ENCODE measurements around the gene GPHA2.

Gene GPHA2

DNA sequence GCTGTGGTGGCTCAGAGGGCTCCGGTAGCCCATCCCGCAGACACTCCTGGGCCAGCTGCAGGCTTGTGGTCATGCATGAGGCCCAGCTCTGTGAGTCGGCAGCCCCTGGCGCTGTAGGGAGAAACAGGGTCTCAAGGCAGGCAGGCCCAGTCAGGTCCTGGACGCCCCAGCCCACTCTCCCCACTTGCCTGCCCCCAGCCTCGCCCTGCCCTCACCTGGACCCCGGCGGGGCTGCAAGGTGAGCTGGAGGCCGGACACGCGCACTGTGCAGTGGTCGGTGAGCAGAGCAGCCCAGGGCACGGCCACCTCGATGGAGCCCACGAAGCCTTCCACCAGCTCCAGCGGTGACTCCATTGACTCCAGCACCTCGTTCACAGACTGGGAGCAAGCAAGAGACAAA lies 21.6 kb downstream of the GPHA2 start:
- Histone ChIP-seq H3K4me3 (ENCODE audit: low read depth in 1 of 5, low read length in 5 of 5) (no peak overlapping the region), H3K27ac (ENCODE audit: low read depth, low read length) (no peak overlapping the region), H3K36me3 (ENCODE audit: control insufficient read depth in 5 of 5, insufficient read depth in 5 of 5, low read length in 5 of 5) (peaks cover 0 to 54% (median 51%) of the 10 kb centered on the region in 5 donors), H3K27me3 (ENCODE audit: control insufficient read depth in 5 of 5, insufficient read depth in 4 of 5, low read length in 5 of 5) (no peaks in the 10 kb centered on the region), H3K9ac (ENCODE audit: low read length in 5 of 5) (no peak overlapping the region), H3K9me3 (ENCODE audit: control insufficient read depth in 5 of 5, low read length in 5 of 5) (no peaks in the 10 kb centered on the region), H3K4me1 (ENCODE audit: control insufficient read depth in 5 of 5, insufficient read depth in 5 of 5, low read length in 5 of 5) (peaks cover 7 to 33% (median 28%) of the 10 kb centered on the region in 5 donors)

DNA sequence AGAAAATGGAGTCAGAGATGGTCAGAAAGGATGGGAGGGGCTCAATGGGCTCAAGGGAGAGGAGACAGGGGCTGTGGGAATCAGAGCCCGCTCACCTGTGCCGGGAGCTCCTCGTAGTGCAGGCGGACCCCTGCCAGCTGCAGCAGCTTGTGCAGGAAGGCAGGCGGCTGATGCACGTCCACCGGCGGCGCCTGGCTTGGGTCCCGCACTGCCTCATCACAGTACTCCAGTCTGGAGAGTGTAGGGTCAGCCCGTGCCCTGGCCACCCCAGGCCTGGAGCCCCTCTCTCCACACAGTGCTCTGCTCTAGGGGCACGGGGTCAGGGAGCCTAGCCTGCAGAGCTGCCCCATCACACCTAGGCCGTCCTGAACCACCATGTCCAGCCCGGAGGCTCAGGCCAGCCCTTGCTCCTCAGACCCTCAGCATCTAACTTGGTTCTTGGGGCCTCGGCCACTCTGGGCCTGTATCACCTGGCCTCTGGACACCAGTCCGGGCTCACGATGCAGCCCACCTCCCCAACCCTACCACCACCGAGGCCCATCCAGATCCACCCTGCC lies 22.4 kb downstream of the GPHA2 start:
- H3K4me1 ChIP-seq (ENCODE audit: control insufficient read depth in 5 of 5, insufficient read depth in 5 of 5, low read length in 5 of 5), result peaks cover 7 to 26% (median 24%) of the 10 kb centered on the region in 5 donors
- H3K9me3 ChIP-seq (ENCODE audit: control insufficient read depth in 5 of 5, low read length in 5 of 5), result no peaks in the 10 kb centered on the region
- H3K9ac ChIP-seq (ENCODE audit: low read length in 5 of 5), result peak overlapping the region in 1 of 5 donors; percentile 12
- peaks cover 0 to 62% (median 59%) of the 10 kb centered on the region in 5 donors for H3K36me3 ChIP-seq (ENCODE audit: control insufficient read depth in 5 of 5, insufficient read depth in 5 of 5, low read length in 5 of 5)
- no peaks in the 10 kb centered on the region for H3K27me3 ChIP-seq (ENCODE audit: control insufficient read depth in 5 of 5, insufficient read depth in 4 of 5, low read length in 5 of 5)
- no peak overlapping the region for H3K4me3 ChIP-seq (ENCODE audit: low read depth in 1 of 5, low read length in 5 of 5)
- no peak overlapping the region for H3K27ac ChIP-seq (ENCODE audit: low read depth, low read length)

DNA sequence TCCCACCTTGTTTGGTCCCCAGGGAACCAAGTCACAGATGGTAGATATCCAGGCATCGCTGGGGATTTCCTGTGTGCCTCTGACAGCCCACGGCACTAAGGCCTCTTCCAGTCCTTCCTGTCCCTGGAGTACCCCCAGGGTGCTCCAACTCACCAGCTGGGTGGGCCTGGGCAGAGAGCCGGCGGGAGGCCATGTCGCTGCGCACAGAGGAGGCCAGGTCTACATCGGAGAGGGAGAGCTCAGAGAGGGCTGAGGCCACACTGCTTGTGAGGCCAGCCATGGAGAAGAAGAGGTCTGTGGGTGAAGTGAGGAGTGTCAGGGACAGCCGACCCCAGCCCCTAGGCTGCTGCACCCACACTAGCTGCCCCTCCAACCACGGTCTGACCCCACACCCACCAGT lies 24.0 kb downstream of the GPHA2 start:
- no peaks in the 10 kb centered on the region for H3K27me3 ChIP-seq (ENCODE audit: control insufficient read depth in 5 of 5, insufficient read depth in 4 of 5, low read length in 5 of 5)
- H3K4me3 ChIP-seq (ENCODE audit: low read depth in 1 of 5, low read length in 5 of 5), result no peak overlapping the region
- H3K9me3 ChIP-seq (ENCODE audit: control insufficient read depth in 5 of 5, low read length in 5 of 5), result no peaks in the 10 kb centered on the region
- peaks cover 0 to 78% (median 72%) of the 10 kb centered on the region in 5 donors for H3K36me3 ChIP-seq (ENCODE audit: control insufficient read depth in 5 of 5, insufficient read depth in 5 of 5, low read length in 5 of 5)
- H3K4me1 ChIP-seq (ENCODE audit: control insufficient read depth in 5 of 5, insufficient read depth in 5 of 5, low read length in 5 of 5), result peaks cover 4 to 16% (median 14%) of the 10 kb centered on the region in 5 donors
- H3K9ac ChIP-seq (ENCODE audit: low read length in 5 of 5), result no peak overlapping the region
- H3K27ac ChIP-seq (ENCODE audit: low read depth, low read length), result no peak overlapping the region

DNA sequence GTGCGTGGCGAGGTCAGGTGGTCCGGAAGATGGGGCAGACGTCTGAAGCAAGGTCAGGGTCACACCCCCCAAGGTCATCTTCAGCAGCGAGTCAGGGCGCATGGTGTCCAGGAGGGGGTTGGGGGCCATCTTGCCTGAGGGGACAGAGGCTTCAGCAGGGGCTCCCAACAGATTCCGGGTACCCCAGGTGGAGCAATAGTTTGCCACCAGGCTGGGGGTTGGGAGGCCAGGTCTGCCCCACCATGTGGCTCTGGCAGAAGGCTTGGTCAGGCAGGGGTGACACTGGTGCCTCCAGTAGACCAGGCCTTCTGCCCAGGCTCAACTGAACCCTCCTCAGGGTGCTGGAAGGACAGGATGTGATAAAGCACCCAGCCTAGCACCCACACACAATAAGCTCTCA lies 24.6 kb downstream of the GPHA2 start:
- Histone ChIP-seq H3K27me3 (ENCODE audit: control insufficient read depth in 5 of 5, insufficient read depth in 4 of 5, low read length in 5 of 5) (no peaks in the 10 kb centered on the region), H3K9ac (ENCODE audit: low read length in 5 of 5) (no peak overlapping the region), H3K9me3 (ENCODE audit: control insufficient read depth in 5 of 5, low read length in 5 of 5) (no peaks in the 10 kb centered on the region), H3K4me3 (ENCODE audit: low read depth in 1 of 5, low read length in 5 of 5) (no peak overlapping the region), H3K36me3 (ENCODE audit: control insufficient read depth in 5 of 5, insufficient read depth in 5 of 5, low read length in 5 of 5) (peaks cover 0 to 83% (median 78%) of the 10 kb centered on the region in 5 donors), H3K27ac (ENCODE audit: low read depth, low read length) (no peak overlapping the region), H3K4me1 (ENCODE audit: control insufficient read depth in 5 of 5, insufficient read depth in 5 of 5, low read length in 5 of 5) (peaks cover 2 to 10% (median 9%) of the 10 kb centered on the region in 5 donors)

DNA sequence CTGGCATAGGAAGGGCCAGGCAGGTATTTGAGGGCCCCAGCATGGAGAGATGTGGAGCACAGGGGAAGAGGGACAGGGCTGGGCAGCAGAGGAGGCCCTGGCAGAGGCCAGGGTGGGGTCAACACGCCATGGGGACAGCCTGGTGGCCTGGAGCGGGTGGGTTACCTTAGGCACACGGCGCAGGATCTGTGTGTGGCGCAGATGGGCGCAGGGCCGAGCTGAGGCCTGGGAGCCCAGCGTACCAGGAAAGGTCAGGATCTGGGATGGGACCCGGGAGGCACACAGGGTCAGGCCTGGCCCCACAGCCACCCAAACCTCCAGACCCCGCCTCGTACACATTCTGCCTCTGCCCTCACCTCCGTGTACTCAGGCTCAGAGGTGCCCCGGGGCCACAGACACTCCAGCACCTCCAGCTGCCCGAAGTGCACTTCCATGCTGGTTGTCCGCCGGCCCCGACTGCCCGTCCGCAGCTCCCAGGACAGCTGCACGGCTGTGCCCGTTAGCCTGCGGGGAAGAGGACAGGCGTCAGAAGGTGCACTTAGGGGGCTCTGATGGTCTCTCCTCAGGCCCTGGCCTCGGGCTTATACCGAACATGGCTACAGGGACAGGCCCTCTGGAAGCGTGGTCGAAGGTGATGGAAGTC lies 25.1 kb downstream of the GPHA2 start:
- Histone ChIP-seq H3K36me3 (ENCODE audit: control insufficient read depth in 5 of 5, insufficient read depth in 5 of 5, low read length in 5 of 5) (peaks cover 0 to 89% (median 83%) of the 10 kb centered on the region in 5 donors), H3K27me3 (ENCODE audit: control insufficient read depth in 5 of 5, insufficient read depth in 4 of 5, low read length in 5 of 5) (no peaks in the 10 kb centered on the region), H3K4me1 (ENCODE audit: control insufficient read depth in 5 of 5, insufficient read depth in 5 of 5, low read length in 5 of 5) (peaks cover 0 to 5% (median 3%) of the 10 kb centered on the region in 5 donors), H3K9me3 (ENCODE audit: control insufficient read depth in 5 of 5, low read length in 5 of 5) (no peaks in the 10 kb centered on the region), H3K27ac (ENCODE audit: low read depth, low read length) (no peak overlapping the region), H3K4me3 (ENCODE audit: low read depth in 1 of 5, low read length in 5 of 5) (no peak overlapping the region), H3K9ac (ENCODE audit: low read length in 5 of 5) (no peak overlapping the region)

DNA sequence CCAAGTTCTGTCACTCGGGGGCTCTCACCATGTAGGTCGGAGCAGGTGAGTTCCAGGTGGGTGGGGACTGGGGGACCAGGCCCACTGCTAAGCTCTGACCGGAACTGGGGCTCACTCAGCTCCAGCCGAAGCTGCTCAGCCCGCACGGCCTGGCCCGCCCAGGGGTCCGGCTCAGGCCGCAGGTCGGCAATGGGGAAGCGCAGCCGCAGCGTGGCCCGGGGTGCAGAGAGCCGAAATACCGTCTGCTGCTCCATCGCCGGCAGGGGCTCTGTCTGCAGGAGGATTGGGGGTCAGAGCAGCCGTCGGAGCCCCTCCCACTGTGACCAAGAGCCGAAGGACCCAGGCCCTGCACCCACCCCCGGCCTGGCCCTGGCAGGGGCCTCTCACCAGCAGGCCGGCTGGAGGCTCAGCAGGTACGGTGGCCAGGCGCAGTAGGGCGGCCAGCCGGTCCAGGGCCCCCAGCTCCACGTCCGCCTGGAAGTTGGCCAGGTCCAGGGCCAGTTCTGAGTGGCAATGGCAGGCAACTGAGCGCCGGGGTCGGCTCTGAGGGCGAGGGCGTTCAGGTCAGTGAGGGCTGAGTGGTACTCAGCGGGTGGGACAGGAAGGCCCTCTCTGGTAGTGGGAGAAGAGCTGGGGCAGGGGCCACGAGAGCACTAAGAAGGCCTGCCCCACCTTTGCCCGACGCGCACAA lies 25.9 kb downstream of the GPHA2 start:
- Histone ChIP-seq H3K4me3 (ENCODE audit: low read depth in 1 of 5, low read length in 5 of 5) (no peak overlapping the region), H3K27me3 (ENCODE audit: control insufficient read depth in 5 of 5, insufficient read depth in 4 of 5, low read length in 5 of 5) (no peaks in the 10 kb centered on the region), H3K36me3 (ENCODE audit: control insufficient read depth in 5 of 5, insufficient read depth in 5 of 5, low read length in 5 of 5) (peaks cover 0 to 96% (median 90%) of the 10 kb centered on the region in 5 donors), H3K27ac (ENCODE audit: low read depth, low read length) (no peak overlapping the region), H3K4me1 (ENCODE audit: control insufficient read depth in 5 of 5, insufficient read depth in 5 of 5, low read length in 5 of 5) (no peaks in the 10 kb centered on the region), H3K9ac (ENCODE audit: low read length in 5 of 5) (no peak overlapping the region), H3K9me3 (ENCODE audit: control insufficient read depth in 5 of 5, low read length in 5 of 5) (no peaks in the 10 kb centered on the region)

DNA sequence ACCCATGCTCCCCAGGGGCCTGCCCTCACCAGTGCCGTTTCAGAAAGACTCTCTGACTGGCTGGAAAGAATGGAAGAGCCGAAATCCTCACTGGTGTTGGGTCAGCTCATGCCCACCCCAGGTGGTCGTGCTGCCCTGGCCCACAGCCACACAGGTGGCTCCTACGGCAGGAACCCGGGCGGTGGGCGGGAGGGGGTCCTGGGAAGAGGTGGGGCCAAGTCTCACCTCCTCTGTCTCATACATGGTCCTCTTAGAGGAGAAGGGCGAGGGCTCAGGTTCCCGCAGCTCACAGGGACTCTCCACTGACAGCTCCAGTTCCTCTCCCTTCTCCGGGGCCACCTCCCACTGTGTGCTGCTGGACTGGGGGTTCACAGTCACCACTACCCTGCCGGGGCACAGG lies 26.9 kb downstream of the GPHA2 start:
- no peaks in the 10 kb centered on the region for H3K27me3 ChIP-seq (ENCODE audit: control insufficient read depth in 5 of 5, insufficient read depth in 4 of 5, low read length in 5 of 5)
- no peaks in the 10 kb centered on the region for H3K4me1 ChIP-seq (ENCODE audit: control insufficient read depth in 5 of 5, insufficient read depth in 5 of 5, low read length in 5 of 5)
- no peaks in the 10 kb centered on the region for H3K9me3 ChIP-seq (ENCODE audit: control insufficient read depth in 5 of 5, low read length in 5 of 5)
- H3K9ac ChIP-seq (ENCODE audit: low read length in 5 of 5), result no peak overlapping the region
- H3K27ac ChIP-seq (ENCODE audit: low read depth, low read length), result no peak overlapping the region
- H3K4me3 ChIP-seq (ENCODE audit: low read depth in 1 of 5, low read length in 5 of 5), result no peak overlapping the region
- H3K36me3 ChIP-seq (ENCODE audit: control insufficient read depth in 5 of 5, insufficient read depth in 5 of 5, low read length in 5 of 5), result peaks cover 0 to 91% (median 84%) of the 10 kb centered on the region in 5 donors

DNA sequence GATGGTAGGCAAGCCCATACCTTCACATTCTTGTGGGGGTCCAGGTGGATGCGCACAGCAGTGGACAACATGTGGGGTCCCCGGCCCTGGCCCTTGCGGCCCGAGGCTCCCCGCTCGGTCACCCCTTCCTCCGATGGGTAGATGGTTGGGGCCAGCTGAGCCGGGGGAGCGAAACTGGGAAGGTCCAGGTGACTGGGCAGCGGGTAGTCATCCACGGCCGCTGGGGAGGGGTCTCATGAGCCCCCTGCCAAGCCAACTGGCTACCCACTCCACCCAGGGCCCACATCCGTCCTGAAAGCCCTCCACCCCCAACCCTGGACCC lies 29.4 kb downstream of the GPHA2 start:
- Histone ChIP-seq H3K27me3 (ENCODE audit: control insufficient read depth in 5 of 5, insufficient read depth in 4 of 5, low read length in 5 of 5) (no peaks in the 10 kb centered on the region), H3K4me1 (ENCODE audit: control insufficient read depth in 5 of 5, insufficient read depth in 5 of 5, low read length in 5 of 5) (no peaks in the 10 kb centered on the region), H3K36me3 (ENCODE audit: control insufficient read depth in 5 of 5, insufficient read depth in 5 of 5, low read length in 5 of 5) (peaks cover 0 to 91% (median 85%) of the 10 kb centered on the region in 5 donors), H3K4me3 (ENCODE audit: low read depth in 1 of 5, low read length in 5 of 5) (no peak overlapping the region), H3K9me3 (ENCODE audit: control insufficient read depth in 5 of 5, low read length in 5 of 5) (no peaks in the 10 kb centered on the region), H3K27ac (ENCODE audit: low read depth, low read length) (no peak overlapping the region), H3K9ac (ENCODE audit: low read length in 5 of 5) (no peak overlapping the region)

DNA sequence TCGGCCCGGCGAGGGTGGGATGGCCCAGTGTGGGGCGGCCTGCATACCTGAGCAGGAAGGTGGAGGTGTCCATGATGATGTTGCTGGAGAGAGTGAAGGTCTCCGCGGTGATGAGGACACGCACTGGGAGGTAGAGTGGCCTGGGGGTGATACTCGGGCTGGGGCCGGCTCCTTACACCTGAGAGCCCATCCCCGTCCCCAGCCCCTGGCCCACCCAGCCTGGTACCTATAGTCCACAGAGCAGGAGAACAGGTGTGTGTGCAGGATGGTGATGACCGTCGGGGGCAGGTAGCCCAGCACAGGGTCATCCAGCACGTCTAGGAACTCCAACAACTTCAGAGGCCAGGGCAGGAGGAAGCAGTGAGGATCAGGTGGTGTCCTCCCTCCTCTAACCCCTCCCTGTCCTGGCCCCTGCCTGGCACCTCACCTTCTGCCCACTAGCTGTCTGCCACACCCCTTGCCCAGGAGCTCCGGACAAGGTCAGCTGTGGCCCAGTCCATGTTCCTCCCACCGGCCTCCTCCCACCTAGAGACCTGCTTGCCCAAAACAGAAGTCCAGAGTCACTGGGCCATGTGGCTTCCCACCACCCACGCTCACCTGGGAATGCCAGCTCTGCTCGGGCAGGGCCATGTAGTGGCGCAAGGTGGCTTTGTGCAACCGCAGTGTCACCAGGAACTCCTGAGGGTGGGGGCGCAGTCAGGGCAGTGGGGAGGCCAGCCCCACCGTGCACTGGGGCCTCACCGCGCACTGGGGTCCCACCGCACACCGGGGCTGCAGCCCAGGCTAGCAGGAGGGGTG lies 30.0 kb downstream of the GPHA2 start:
- Histone ChIP-seq H3K27me3 (ENCODE audit: control insufficient read depth in 5 of 5, insufficient read depth in 4 of 5, low read length in 5 of 5) (no peaks in the 10 kb centered on the region), H3K27ac (ENCODE audit: low read depth, low read length) (no peak overlapping the region), H3K4me3 (ENCODE audit: low read depth in 1 of 5, low read length in 5 of 5) (no peak overlapping the region), H3K9me3 (ENCODE audit: control insufficient read depth in 5 of 5, low read length in 5 of 5) (no peaks in the 10 kb centered on the region), H3K9ac (ENCODE audit: low read length in 5 of 5) (no peak overlapping the region), H3K36me3 (ENCODE audit: control insufficient read depth in 5 of 5, insufficient read depth in 5 of 5, low read length in 5 of 5) (peaks cover 0 to 91% (median 85%) of the 10 kb centered on the region in 5 donors), H3K4me1 (ENCODE audit: control insufficient read depth in 5 of 5, insufficient read depth in 5 of 5, low read length in 5 of 5) (no peaks in the 10 kb centered on the region)

Data from subcutaneous abdominal adipose tissue (tissue), 5 donors.